AG10803 (cell line): ENCODE measurements around the gene CDR2L.
"Not testable (repeated sequence)": the region's sequence is repeated elsewhere in the genome, so short reads cannot be mapped to it uniquely, and the experiment has no call there.

ENCODE experiments used
- DNase-seq: peaks from one replicate; pipeline ENCODE4 v3.0.0; 2010; ENCODE audit warnings: low read depth
- H3K4me3 ChIP-seq: 2 replicates; pipeline ENCODE4 v1.5.1; 2011; ENCODE audit warnings: mild to moderate bottlenecking, low read length, control low read depth
- CTCF ChIP-seq: conservative IDR thresholded peaks from 2 replicates; pipeline ENCODE4 v1.5.1; 2011; ENCODE audit warnings: mild to moderate bottlenecking, low read length, control low read depth, inconsistent platforms

Gene CDR2L

GRCh38 chr17:75004371-75004770, 16.9 kb downstream of the CDR2L start:
- TF ChIP-seq CTCF: no peak
- no peak overlapping the region for H3K4me3 ChIP-seq
- no peak for DNase-seq

- no peak for TF ChIP-seq CTCF
Observed at GRCh38 chr17:75005291-75005690, 17.9 kb downstream of the CDR2L start.

GRCh38 chr17:75006084-75006483, 18.7 kb downstream of the CDR2L start:
- not testable (repeated sequence) for DNase-seq, H3K4me3 ChIP-seq

More at GRCh38 chr17:75005291-75005690, 17.9 kb downstream of the CDR2L start:
- no peak overlapping the region for H3K4me3 ChIP-seq
- DNase-seq: no peak

- TF ChIP-seq CTCF: no peak
- no peak overlapping the region for H3K4me3 ChIP-seq
- no peak for DNase-seq
Observed at GRCh38 chr17:75006653-75007052, 19.2 kb downstream of the CDR2L start.

- no peak for TF ChIP-seq CTCF
- H3K4me3 ChIP-seq: no peak overlapping the region
- no peak for DNase-seq
Observed at GRCh38 chr17:75008373-75008772, 20.9 kb downstream of the CDR2L start.

GRCh38 chr17:75009139-75009724, 21.8 kb downstream of the CDR2L start:
- no peak for TF ChIP-seq CTCF
- H3K4me3 ChIP-seq: no peak overlapping the region
- DNase-seq: no peak

GRCh38 chr17:75010683-75011400, 23.4 kb downstream of the CDR2L start:
- H3K4me3 ChIP-seq: no peak overlapping the region
- no peak for TF ChIP-seq CTCF
- DNase-seq: no peak
